GM13977 (cell line): ENCODE results near the gene SUPV3L1.
A peak's percentile ranks its signal among the peaks of the same experiment; 100 is the strongest.
"Not testable (repeated sequence)": the region's sequence is repeated elsewhere in the genome, so short reads cannot be mapped to it uniquely, and the experiment has no call there.

Source experiments
- DNase-seq: peaks from one replicate; pipeline ENCODE4 v3.0.0; 2012; ENCODE audit warnings: low spot score
- in situ Hi-C: fragments of 300-500 bp; cut with MboI; formaldehyde crosslinking; loops from one replicate; pipeline ENCODE4 v1.12.0; 2022; ENCODE audit warnings: low sequenced_read_pairs, low pct_unique_long_range_greater_than_20kb, mixed read lengths, inconsistent platforms; ENCODE audit not compliant: unreplicated experiment
- TF ChIP-seq, protein P1 (sequence below): IDR thresholded peaks from 2 replicates; pipeline ENCODE4 v1.5.1; 2012; ENCODE audit warnings: mild to moderate bottlenecking, control low read depth; ENCODE audit not compliant: insufficient read depth; ENCODE audit errors: extremely low read depth, missing control alignments

Gene SUPV3L1

DNA sequence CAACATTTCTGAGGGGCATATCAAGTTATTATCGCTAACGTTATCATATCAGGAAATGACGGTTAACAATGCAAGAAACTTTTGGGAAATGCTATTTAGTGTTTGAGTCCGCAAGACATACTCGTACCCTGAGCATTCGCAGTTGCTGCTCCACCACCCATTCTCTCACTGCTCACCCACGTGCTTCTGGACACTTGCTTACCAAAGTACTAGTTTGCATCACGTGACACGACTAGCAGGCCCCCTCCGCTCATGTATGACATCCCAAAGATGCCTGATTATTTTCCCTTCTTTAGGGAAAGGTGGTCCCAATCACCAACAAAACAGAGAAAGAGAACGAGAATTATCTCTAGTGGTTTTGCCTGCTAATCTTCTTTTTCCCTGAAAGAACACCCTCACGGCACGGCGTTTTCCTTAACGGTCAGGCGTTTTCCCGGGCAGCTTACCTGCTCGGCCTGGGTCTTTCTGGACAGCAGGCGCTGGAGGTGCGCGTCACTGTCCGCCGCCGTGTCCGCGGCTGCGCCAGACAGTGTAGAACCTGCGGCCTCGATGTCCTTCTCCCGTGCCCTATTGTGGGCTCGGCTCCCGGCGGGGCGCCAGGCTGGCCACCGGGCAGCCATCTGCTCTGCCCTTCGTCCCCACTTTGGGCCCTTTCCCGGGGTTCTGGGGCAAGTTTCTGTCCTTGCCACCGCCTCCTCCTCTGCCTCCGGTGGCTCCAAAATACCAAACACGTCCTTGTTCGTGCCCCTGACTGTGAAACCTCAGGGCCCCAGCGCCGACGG lies at the start of gene SUPV3L1:
Gene SUPV3L1, plus strand, starts transcription at position 492 of the 782 bp plus-strand sequence. Its CDS starts 58 bp downstream, at position 550.
- TF ChIP-seq, protein P1, sequence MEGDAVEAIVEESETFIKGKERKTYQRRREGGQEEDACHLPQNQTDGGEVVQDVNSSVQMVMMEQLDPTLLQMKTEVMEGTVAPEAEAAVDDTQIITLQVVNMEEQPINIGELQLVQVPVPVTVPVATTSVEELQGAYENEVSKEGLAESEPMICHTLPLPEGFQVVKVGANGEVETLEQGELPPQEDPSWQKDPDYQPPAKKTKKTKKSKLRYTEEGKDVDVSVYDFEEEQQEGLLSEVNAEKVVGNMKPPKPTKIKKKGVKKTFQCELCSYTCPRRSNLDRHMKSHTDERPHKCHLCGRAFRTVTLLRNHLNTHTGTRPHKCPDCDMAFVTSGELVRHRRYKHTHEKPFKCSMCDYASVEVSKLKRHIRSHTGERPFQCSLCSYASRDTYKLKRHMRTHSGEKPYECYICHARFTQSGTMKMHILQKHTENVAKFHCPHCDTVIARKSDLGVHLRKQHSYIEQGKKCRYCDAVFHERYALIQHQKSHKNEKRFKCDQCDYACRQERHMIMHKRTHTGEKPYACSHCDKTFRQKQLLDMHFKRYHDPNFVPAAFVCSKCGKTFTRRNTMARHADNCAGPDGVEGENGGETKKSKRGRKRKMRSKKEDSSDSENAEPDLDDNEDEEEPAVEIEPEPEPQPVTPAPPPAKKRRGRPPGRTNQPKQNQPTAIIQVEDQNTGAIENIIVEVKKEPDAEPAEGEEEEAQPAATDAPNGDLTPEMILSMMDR = no peak
- in situ Hi-C loops = no loop called here
- DNase-seq = peak; percentile 90

DNA sequence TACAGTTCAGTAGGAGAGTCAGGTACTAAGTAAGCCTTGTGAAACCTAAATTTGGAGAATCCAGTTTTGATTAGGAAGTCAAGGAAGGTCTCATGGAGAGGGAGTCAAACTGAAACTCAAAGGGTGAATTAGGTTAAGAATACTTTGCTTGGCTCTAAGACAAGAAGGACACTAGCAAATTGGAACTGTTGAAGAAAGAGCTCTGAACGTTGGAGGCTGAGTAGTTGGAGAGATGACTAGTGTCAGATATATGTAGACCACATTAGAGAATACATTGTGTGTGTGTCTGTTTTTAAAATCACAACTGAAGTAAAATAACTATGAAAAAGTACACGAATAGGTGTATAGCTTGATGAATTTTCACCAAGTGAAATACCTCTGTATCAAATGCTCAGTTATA lies 49.8 kb upstream of the SUPV3L1 start:
- TF ChIP-seq, protein P1 = no peak
- DNase-seq = no peak
- in situ Hi-C loops = no loop called here

DNA sequence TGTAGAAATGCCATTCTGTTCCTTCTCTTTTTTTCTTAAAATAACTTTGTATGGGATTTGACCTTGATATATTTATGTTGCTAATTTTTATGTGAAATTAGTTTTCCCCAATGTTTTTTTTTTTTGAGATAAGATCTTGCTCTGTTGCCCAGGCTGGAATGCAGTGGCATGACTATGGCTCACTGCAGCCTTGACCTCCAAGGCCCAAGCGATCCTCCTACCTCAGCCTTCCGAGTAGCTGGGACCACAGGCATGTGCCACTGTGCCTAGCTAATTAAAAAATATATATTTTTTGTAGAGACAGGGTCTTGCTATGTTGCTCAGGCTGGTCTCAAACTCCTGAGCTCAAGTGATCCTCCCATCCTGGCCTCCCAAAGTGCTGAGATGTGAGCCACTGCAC lies 40.1 kb upstream of the SUPV3L1 start:
- TF ChIP-seq, protein P1 = no peak
- DNase-seq = no peak
- in situ Hi-C loops = no loop called here

DNA sequence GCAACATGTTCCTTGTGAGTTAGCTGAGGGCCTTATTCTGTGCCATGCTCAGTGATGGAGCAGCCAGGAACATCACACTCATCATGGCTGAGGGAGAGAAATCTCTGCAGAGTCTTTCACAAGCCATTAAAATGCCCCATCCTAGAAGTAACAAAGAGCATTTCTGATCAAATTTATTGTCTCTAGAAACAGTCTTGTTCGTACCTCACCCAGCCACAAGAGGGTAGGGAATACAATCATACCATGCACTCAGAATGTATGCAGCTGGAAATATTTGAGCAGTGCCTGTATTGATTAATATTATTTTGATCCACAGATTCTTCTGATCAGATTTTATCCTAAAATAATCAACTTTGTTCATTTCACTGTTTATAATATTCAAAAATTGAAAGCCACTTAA lies 38.7 kb upstream of the SUPV3L1 start:
- TF ChIP-seq, protein P1 = no peak
- no peak for DNase-seq
- in situ Hi-C loops = no loop called here

DNA sequence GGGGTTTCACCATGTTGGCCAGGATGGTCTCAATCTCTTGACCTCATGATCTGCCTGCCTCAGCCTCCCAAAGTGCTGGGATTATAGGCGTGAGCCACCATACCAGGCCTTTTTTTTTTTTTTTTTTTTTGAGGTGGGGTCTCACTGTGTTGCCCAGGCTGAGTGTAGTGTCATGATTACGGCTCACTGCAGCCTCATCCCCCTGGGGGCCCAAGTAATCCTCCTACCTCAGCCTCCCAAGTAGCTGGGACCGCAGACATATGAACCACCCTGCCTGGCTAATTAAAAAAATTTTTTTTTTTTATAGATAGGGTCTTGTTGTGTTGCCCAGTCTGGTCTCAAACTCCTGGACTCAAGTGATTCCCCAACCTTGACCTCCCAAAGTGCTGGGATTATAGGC lies 38.0 kb upstream of the SUPV3L1 start:
- in situ Hi-C loops = not testable (repeated sequence)

DNA sequence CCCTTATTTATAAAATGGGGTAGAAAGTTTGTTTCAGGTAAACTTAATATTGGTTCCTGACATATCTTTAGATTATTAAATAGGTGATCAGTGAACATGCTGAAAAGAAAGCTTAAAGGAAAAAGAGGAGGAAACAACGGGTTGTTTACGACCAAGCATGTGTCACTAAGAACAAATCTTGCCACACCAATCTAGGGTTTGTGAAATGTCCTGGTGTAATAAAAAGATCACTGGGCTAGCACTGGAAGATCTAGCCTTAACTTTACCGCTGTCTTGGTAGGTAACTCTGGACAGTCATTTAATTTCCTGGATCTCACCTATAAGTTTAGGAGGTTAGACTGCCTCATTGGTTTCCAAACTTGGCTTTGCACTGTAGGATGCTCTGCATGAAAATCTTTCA lies 37.1 kb upstream of the SUPV3L1 start:
- TF ChIP-seq, protein P1 = no peak
- no peak for DNase-seq
- in situ Hi-C loops = no loop called here

More for the DNA sequence above, 38.0 kb upstream of the SUPV3L1 start:
- DNase-seq = not testable (repeated sequence)

DNA sequence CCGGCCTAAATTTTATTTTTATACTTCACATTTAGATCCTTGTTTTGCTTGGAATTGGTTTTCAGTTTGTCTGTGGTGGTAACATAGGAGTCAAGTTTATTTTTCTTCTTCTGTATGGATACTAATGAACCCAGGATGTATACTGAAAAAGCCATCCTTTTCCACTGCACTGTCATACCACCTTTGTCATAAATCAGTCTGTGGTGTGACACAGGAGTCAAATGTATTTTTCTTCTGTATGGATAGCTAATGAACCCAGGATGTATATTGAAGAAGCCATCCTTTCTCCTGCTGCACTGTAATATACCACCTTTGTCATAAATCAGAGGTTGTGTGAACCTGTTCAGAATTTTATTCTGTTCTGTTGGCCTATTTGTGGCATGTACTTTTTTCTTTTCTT lies 34.7 kb upstream of the SUPV3L1 start:
- DNase-seq = no peak
- in situ Hi-C loops = no loop called here
- TF ChIP-seq, protein P1 = no peak
